IPS-15b (cell line): ENCODE data around the gene TTC19.

Experiments used
- H3K27me3 ChIP-seq: one replicate; pipeline ENCODE4 v1.6.1; 2013; ENCODE audit warnings: low read length; ENCODE audit not compliant: control insufficient read depth, insufficient read depth
- H3K36me3 ChIP-seq: one replicate; pipeline ENCODE4 v1.6.1; 2013; ENCODE audit warnings: low read length; ENCODE audit not compliant: control insufficient read depth, insufficient read depth
- H3K4me1 ChIP-seq: one replicate; pipeline ENCODE4 v1.6.1; 2013; ENCODE audit warnings: mild to moderate bottlenecking, low read length; ENCODE audit not compliant: control insufficient read depth, insufficient read depth
- H3K4me3 ChIP-seq: one replicate; pipeline ENCODE4 v1.5.1; 2013; ENCODE audit warnings: low read depth, low read length
- H3K9ac ChIP-seq: one replicate; pipeline ENCODE4 v1.6.1; 2013; ENCODE audit warnings: low read depth, mild to moderate bottlenecking, low read length
- H3K9me3 ChIP-seq: one replicate; pipeline ENCODE4 v1.6.1; 2013; ENCODE audit warnings: mild to moderate bottlenecking, low read length; ENCODE audit not compliant: control insufficient read depth, insufficient read depth

The TTC19 gene

GRCh38 chr17:15965528-15965927, 34.1 kb upstream of the TTC19 start:
- no peaks in the 10 kb centered on the region for H3K27me3 ChIP-seq
- H3K4me1 ChIP-seq, result peaks cover 17% of the 10 kb centered on the region
- no peaks in the 10 kb centered on the region for H3K9me3 ChIP-seq
- H3K4me3 ChIP-seq, result no peak overlapping the region
- no peaks in the 10 kb centered on the region for H3K36me3 ChIP-seq
- no peak overlapping the region for H3K9ac ChIP-seq

GRCh38 chr17:15966183-15966878, 33.3 kb upstream of the TTC19 start:
- Histone ChIP-seq H3K9me3 (no peaks in the 10 kb centered on the region), H3K9ac (peak overlapping the region; percentile 82), H3K36me3 (no peaks in the 10 kb centered on the region), H3K4me1 (peaks cover 22% of the 10 kb centered on the region), H3K4me3 (peak overlapping the region; percentile 56), H3K27me3 (no peaks in the 10 kb centered on the region)

DNA sequence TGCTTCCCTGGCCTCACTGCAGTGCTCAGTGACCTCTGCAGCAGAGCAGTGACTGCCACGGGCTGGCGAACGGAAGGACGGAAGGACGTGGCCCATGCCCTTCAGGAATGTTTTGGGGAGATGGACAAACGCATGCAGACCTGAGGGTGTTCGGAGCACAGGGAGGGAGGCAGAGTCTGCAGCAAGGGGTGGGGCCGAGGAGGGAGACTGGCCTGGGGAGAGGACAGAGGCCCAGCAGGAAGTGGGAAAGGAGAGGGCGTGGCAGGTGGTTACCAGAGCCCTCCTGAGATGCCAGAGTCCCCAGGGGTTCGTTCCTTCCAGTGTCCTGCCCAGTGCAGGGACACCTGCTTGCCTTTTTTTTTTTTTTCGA, 32.8 kb upstream of the TTC19 start:
- Histone ChIP-seq H3K9me3 (no peaks in the 10 kb centered on the region), H3K36me3 (no peaks in the 10 kb centered on the region), H3K27me3 (no peaks in the 10 kb centered on the region), H3K9ac (peak overlapping the region; percentile 82), H3K4me1 (peaks cover 22% of the 10 kb centered on the region), H3K4me3 (peak overlapping the region; percentile 56)

DNA sequence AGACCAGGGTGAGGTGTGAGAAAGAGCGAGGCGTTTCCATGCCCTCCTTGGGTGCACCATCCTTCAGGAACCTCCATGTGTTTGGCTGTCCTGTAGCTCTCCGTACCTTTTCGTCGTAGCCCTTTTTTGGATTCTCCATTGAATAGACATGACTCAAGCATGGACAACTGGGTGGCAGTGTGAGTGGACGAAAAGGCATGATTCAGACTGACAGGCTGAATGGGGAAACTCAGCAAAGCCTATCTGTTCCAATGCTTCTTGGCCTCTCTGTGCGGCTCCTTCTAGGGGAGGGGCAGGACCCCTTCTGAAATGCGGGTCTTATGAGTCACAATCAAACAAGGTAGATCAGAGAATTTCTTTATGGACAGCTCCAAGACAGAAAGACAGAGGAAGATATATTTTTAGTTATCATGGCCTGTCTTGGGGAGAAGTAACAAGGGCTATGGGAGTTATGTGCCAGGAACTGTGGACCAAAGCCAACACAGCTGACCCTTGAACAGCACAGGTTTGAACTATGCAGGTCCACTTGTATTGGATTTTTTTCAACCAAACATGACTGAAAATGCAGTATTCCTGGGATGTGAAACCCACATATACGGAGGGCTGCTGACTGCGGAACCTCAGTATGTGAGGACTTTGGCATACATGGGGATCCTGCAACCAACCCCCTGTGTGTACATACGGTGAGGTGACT, 31.8 kb upstream of the TTC19 start:
- Histone ChIP-seq H3K4me1 (peaks cover 22% of the 10 kb centered on the region), H3K27me3 (no peaks in the 10 kb centered on the region), H3K9me3 (no peaks in the 10 kb centered on the region), H3K4me3 (no peak overlapping the region), H3K36me3 (no peaks in the 10 kb centered on the region), H3K9ac (no peak overlapping the region)

DNA sequence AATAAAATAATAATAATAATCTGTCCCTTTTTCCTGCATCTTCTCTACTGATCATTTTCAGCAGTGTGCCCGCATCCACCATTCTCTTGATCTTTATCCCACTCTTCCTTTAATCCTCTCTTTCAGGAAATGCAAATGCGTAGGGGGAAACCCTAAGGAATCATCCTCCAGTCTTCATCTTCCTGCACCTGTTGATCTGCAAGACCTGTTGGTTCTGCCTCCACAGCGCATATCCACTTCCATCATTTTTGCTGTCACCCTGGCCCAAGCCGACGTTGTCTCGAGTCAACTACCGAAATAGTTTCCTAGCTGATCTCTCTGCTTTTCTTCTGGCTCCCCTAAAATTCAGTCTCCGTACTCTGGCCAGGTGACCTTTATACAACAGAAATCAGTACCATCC, 30.2 kb upstream of the TTC19 start:
- no peaks in the 10 kb centered on the region for H3K27me3 ChIP-seq
- no peaks in the 10 kb centered on the region for H3K9me3 ChIP-seq
- H3K4me1 ChIP-seq, result peaks cover 22% of the 10 kb centered on the region
- H3K4me3 ChIP-seq, result no peak overlapping the region
- H3K9ac ChIP-seq, result no peak overlapping the region
- H3K36me3 ChIP-seq, result no peaks in the 10 kb centered on the region

- Histone ChIP-seq H3K4me1 (peaks cover 16% of the 10 kb centered on the region), H3K27me3 (no peaks in the 10 kb centered on the region), H3K36me3 (peaks cover 3% of the 10 kb centered on the region), H3K9me3 (no peaks in the 10 kb centered on the region), H3K4me3 (no peak overlapping the region), H3K9ac (no peak overlapping the region)
These were observed 29.1 kb upstream of the TTC19 start for GRCh38 chr17:15970500-15970899.

GRCh38 chr17:15971098-15971678, 28.4 kb upstream of the TTC19 start:
- peaks cover 13% of the 10 kb centered on the region for H3K4me1 ChIP-seq
- H3K27me3 ChIP-seq, result no peaks in the 10 kb centered on the region
- H3K9me3 ChIP-seq, result no peaks in the 10 kb centered on the region
- H3K4me3 ChIP-seq, result no peak overlapping the region
- peaks cover 3% of the 10 kb centered on the region for H3K36me3 ChIP-seq
- H3K9ac ChIP-seq, result no peak overlapping the region

DNA sequence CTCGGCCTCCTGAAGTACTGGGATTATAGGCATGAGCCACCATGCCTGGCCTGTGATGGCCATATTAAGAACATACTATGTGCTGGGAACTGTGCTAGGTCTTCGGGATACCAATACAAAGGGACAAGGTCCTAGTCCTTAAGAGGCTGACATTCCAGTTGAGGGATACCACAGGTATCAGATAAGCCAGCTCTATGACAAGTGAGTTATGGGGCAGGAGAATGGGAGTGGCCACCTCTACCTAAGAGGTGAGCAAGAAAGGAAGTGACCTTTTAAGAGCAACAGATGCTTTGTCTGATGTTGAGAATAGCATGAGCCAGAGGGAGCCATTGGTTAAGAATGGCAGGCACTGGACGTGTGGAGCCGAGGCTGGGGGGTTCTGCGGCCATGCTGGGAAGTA, 27.7 kb upstream of the TTC19 start:
- Histone ChIP-seq H3K4me1 (peaks cover 13% of the 10 kb centered on the region), H3K36me3 (peaks cover 7% of the 10 kb centered on the region), H3K9ac (no peak overlapping the region), H3K27me3 (no peaks in the 10 kb centered on the region), H3K9me3 (no peaks in the 10 kb centered on the region), H3K4me3 (no peak overlapping the region)

DNA sequence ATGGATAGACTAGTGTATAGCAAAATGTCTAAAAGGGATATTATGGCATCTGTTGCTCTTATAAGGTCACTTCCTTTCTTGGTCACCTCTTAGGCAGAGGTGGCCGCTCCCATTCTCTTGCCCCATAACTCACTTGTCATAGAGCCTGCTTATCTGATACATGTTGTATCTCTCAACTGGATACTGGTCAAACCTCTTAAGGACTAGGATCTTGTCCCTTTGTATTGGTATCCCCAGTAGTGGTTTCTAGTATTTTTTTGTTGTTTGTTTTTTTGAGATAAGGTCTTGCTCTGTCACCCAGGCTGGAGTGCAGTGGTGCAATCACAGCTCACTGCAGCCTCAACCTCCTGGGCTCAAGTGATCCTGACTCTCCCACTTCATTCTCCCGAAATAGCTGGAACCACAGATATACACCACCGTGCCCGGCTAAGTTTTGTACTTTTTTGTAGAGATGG, 27.1 kb upstream of the TTC19 start:
- Histone ChIP-seq H3K36me3 (peaks cover 7% of the 10 kb centered on the region), H3K9me3 (no peaks in the 10 kb centered on the region), H3K27me3 (no peaks in the 10 kb centered on the region)

GRCh38 chr17:15973016-15973415, 26.6 kb upstream of the TTC19 start:
- peaks cover 8% of the 10 kb centered on the region for H3K4me1 ChIP-seq
- H3K27me3 ChIP-seq, result no peaks in the 10 kb centered on the region
- H3K4me3 ChIP-seq, result no peak overlapping the region
- no peaks in the 10 kb centered on the region for H3K9me3 ChIP-seq
- H3K36me3 ChIP-seq, result peaks cover 7% of the 10 kb centered on the region
- no peak overlapping the region for H3K9ac ChIP-seq

More for the DNA sequence above, 27.1 kb upstream of the TTC19 start:
- no peak overlapping the region for H3K4me3 ChIP-seq
- H3K4me1 ChIP-seq, result peaks cover 12% of the 10 kb centered on the region
- no peak overlapping the region for H3K9ac ChIP-seq

DNA sequence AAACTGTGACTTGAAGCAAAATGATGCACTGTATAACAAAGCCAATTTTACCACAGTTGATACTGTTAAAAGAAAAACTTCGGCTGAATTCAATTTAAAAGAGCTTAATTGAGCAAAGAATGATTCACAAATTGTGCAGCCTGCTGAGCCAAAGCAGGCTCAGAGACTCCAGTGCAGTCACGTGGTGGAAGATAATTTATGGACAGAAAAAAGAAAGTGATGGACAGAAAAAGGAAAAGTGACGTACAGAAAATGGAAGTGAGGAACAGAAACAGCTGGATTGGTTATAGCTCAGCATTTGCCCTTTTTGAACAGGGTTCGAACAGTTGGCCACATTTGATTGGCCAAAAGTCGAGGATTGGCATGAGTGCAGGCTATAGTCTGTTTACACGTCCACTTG, 25.8 kb upstream of the TTC19 start:
- peaks cover 8% of the 10 kb centered on the region for H3K4me1 ChIP-seq
- no peaks in the 10 kb centered on the region for H3K27me3 ChIP-seq
- H3K36me3 ChIP-seq, result peaks cover 7% of the 10 kb centered on the region
- no peaks in the 10 kb centered on the region for H3K9me3 ChIP-seq
- H3K9ac ChIP-seq, result no peak overlapping the region
- no peak overlapping the region for H3K4me3 ChIP-seq

GRCh38 chr17:15977894-15978293, 21.7 kb upstream of the TTC19 start:
- Histone ChIP-seq H3K36me3 (peaks cover 20% of the 10 kb centered on the region), H3K9me3 (no peaks in the 10 kb centered on the region), H3K9ac (no peak overlapping the region), H3K4me3 (no peak overlapping the region), H3K27me3 (no peaks in the 10 kb centered on the region), H3K4me1 (no peaks in the 10 kb centered on the region)
